Adrenal gland (tissue), 12 donors: ENCODE results near the gene TDRD12. TPM values are rescaled to one million over a fixed set of nuclear protein-coding genes. Genes with fewer than 3 reads are reported as not detected.
"Not testable (repeated sequence)": the region's sequence is repeated elsewhere in the genome, so short reads cannot be mapped to it uniquely, and the experiment has no call there.

ENCODE experiments used
- DNase-seq, 7 donors: peaks; one replicate each; pipeline ENCODE4 v3.0.0-alpha.2; 2019 to 2020
- H3K27ac ChIP-seq, 5 donors: fragments of 200-600 bp; sonication (generic) in 4 of 5; 1 replicate in 3 of 5; 2 replicates in 2 of 5; pipeline versions ENCODE4 v1.5.1 to v1.8.0; 2016 to 2020; ENCODE audit warnings: mild to moderate bottlenecking in 1 of 5
- H3K27me3 ChIP-seq: fragments of 200-600 bp; 2 replicates; pipeline ENCODE4 v1.8.0; 2021
- H3K36me3 ChIP-seq, 2 donors: fragments of 200-600 bp; replicated peaks in 1 of 2; 1 replicate in 1 of 2; 2 replicates in 1 of 2; pipeline versions ENCODE4 v1.5.1 to v1.8.0; 2018 to 2022
- H3K4me1 ChIP-seq, 2 donors: fragments of 200-600 bp; replicated peaks in 1 of 2; 1 replicate in 1 of 2; 2 replicates in 1 of 2; pipeline versions ENCODE4 v1.5.1 to v1.8.0; 2018 to 2021
- H3K4me3 ChIP-seq, 4 donors: fragments of 200-600 bp; sonication (generic) in 3 of 4; one replicate each; pipeline ENCODE4 v1.5.1; 2016 to 2018
- H3K9me3 ChIP-seq, 3 donors: fragments of 200-600 bp; sonication (generic) in 1 of 3; replicated peaks in 1 of 3; 1 replicate in 2 of 3; 2 replicates in 1 of 3; pipeline versions ENCODE4 v1.5.1 to v1.8.0; 2016 to 2021
- CTCF ChIP-seq, 6 experiments: fragments of 450-650 bp in 4 of 6; fragments of 200-600 bp in 2 of 6; sonication (generic) in 1 of 6; IDR thresholded peaks; 1 replicate in 5 of 6; 2 replicates in 1 of 6; pipeline versions ENCODE4 v1.5.1 to v1.8.0; 2016 to 2021; ENCODE audit warnings: antibody characterized with exemption in 6 of 6, mild to moderate bottlenecking in 2 of 6, moderate library complexity in 1 of 6
- POLR2A ChIP-seq, 2 donors: fragments of 450-650 bp; IDR thresholded peaks; one replicate each; pipeline ENCODE4 v1.6.1; 2017; ENCODE audit warnings: antibody characterized with exemption in 2 of 2, mild to moderate bottlenecking in 2 of 2, moderate library complexity in 1 of 2
- whole genome bisulfite sequencing, 4 donors: extraction: QIAGEN DNeasy Blood & Tissue Kit in 2 of 4; methylation state at CpG; one replicate each; pipeline versions ENCODE4 v1.1.5 to v1.1.7; 2013 to 2017; 5-methylcytosine and 5-hydroxymethylcytosine counted together
- intact Hi-C, 2 donors: fragments of 100-400 bp; cut with DNase I; formaldehyde crosslinking; loops; one replicate each; pipeline versions ENCODE4 v1.14.1 to v1.15.0; 2022 to 2023
- polyA plus RNA-seq, 3 donors: library from polyadenylated mRNA; stranded (reverse); fragments of 200-250 nt in 2 of 3; fragments of 350-450 nt in 1 of 3; fragmentation: Illumina TruSeq in 1 of 3; extraction: RNeasy Lipid Tissue Mini Kit (QIAGEN cat#74804) in 1 of 3; gene quantifications; one replicate each; pipeline ENCODE4 v1.2.3, GENCODE V29; 2013 to 2014
- total RNA-seq, 9 donors: library from RNA; depleted of rRNA in 4 of 9; stranded (reverse); fragments of >200 nt in 4 of 9; fragments of 120-200 nt in 1 of 9; fragmentation: NEBNext Ultra II Directional in 1 of 9; extraction: Animal tissue kit (Norgen Biotek cat#: 25700) in 1 of 9; gene quantifications; one replicate each; pipeline versions ENCODE4 v1.1.0 to v1.2.4, GENCODE V29; 2013 to 2023
- donor health status: healthy with polysubstance abuse.
- donor health status: Bipolar disorder and iron deficiency.
- donor health status: DM: yes; HTN: yes; CAD: no.
- donor health status: DM: no; HTN: no; CAD: no.
- donor health status: DM: no; HTN: no; CAD: no.
- donor health status: DM: yes; HTN: yes; CAD: no.

The TDRD12 gene
- total and polyA plus RNA-seq, 12 donors, result 0.08 to 3.7 (median 1.1) TPM; not detected in 2

DNA sequence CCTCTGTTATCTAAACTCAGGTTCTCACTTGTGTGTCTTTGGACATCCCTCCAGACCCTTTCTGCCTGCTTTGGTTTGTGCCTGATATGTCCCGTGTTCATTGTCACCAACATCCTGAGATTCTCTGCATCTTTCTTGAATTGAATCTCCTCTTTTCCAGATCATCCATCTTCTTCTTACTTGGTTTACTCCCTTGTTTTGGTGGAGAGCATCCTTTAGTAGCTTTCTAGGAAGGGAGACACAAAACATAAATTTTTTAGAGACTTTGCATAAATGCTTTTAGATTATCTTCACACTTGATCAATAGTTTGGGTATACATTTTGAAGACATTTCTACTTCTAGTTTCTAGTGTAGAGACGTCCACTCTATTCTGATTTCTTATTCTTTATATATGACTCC lies 61.7 kb downstream of the TDRD12 start:
- no peak for DNase-seq
- WGBS, 4 donors, result 89 to 98% (median 92%) methylated on average over 2 of the region's 2 CpGs
- no peak for TF ChIP-seq POLR2A (IDR thresholded peaks at IDR 0.05)
- no peak for TF ChIP-seq CTCF (IDR thresholded peaks at IDR 0.05)

DNA sequence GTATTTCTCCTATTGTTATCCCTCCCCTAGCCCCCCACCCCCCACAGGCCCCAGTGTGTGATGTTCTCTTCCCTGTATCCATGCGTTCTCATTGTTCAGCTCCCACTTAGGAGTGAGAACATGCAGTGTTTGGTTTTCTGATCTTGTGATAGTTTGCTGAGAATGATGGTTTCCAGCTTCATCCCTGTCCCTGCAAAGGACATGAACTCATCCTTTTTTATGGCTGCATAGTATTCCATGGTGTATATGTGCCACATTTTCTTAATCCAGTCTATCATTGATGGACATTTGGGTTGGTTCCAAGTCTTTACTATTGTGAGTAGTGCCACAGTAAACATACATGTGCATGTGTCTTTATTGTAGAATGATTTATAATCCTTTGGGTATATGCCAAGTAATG lies 62.5 kb downstream of the TDRD12 start:
- intact Hi-C loops, H3K27ac ChIP-seq, DNase-seq, H3K9me3 ChIP-seq, H3K36me3 ChIP-seq, H3K4me1 ChIP-seq, H3K4me3 ChIP-seq, H3K27me3 ChIP-seq: not testable (repeated sequence)
- WGBS, 4 donors, result 93 to 100% (median 98%) methylated on average over 1 of the region's 1 CpG

More for the DNA sequence above, 61.7 kb downstream of the TDRD12 start:
- no peaks in the 10 kb centered on the region for H3K9me3 ChIP-seq
- H3K4me1 ChIP-seq, result no peaks in the 10 kb centered on the region
- H3K27ac ChIP-seq, result no peak overlapping the region
- intact Hi-C loops, result no loop called here
- H3K27me3 ChIP-seq, result no peaks in the 10 kb centered on the region
- no peak overlapping the region for H3K4me3 ChIP-seq
- no peaks in the 10 kb centered on the region for H3K36me3 ChIP-seq

DNA sequence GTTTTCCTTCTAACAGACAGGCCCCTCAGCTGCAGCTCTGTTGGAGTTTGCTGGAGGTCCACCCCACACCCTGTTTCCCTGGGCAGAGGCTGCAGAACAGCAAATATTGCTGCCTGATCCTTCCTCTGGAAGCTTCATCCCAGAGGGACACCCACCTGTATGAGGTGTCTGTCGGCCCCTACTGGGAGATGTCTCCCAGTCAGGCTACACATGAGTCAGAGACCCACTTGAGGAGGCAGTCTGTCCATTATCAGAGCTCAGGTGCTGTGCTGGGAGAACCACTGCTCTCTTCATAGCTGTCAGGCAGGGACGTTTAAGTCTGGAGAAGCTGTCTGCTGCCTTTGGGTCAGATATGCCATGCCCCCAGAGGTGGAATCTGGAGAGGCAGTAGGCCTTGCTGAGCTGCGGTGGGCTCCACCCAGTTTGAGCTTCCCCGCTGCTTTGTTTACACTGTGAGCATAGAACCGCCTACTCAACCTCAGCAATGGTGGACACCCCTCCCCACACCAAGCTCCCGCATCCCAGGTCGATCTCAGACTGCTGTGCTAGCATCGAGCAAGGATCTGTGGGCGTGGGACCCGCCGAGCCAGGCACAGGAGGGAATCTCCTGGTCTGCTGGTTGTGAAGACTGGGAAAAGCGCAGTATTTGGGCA lies 67.7 kb downstream of the TDRD12 start:
- intact Hi-C loops, H3K27me3 ChIP-seq, DNase-seq, H3K4me3 ChIP-seq, H3K4me1 ChIP-seq, H3K36me3 ChIP-seq, H3K27ac ChIP-seq, H3K9me3 ChIP-seq: not testable (repeated sequence)
- 75 to 79% (median 77%) methylated on average over 7 to 12 of the region's 12 CpGs for WGBS, 4 donors

DNA sequence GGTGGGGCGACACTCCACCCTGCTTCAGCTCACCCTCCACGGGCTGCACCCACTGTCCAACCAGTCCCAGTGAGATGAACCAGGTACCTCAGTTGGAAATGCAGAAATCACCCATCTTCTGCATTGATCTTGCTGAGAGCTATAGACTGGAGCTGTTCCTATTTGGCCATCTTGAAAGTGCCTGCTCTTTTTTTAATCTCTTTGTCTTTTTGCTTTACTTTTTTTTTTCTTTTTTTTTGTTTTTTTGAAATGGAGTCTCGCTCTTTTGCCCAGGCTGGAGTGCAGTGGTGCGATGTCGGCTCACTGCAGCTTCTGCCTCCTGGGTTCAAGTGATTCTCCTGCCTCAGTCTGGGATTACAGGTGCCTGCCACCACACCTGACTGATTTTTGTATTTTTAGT lies 68.3 kb downstream of the TDRD12 start:
- H3K4me3 ChIP-seq, intact Hi-C loops, H3K4me1 ChIP-seq, H3K36me3 ChIP-seq, DNase-seq, H3K9me3 ChIP-seq, H3K27ac ChIP-seq, H3K27me3 ChIP-seq: not testable (repeated sequence)
- WGBS, 4 donors, result 88 to 98% (median 94%) methylated on average over 5 of the region's 5 CpGs

DNA sequence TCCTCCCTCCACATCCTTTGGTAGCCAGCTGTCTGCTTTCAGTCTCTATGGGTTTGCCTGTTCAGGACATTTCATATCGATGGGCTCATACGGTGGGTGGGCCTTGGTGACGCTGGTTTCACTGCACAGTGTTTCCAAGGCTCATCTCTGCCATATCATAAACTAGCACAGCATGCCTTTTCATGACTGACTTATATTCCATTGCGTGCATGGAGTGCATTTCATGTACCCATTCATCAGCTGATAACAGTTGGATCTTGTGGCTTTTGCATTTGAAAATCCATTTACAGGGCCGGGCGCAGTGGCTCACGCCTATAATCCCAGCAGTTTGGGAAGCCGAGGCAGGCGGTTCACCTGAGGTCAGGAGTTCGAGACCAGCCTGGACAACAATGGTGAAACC lies 69.9 kb downstream of the TDRD12 start:
- H3K27me3 ChIP-seq, result no peaks in the 10 kb centered on the region
- H3K9me3 ChIP-seq, result no peaks in the 10 kb centered on the region
- DNase-seq, result no peak
- no peak overlapping the region for H3K27ac ChIP-seq
- intact Hi-C loops, result no loop called here
- TF ChIP-seq POLR2A (IDR thresholded peaks at IDR 0.05), result no peak
- TF ChIP-seq CTCF (IDR thresholded peaks at IDR 0.05), result no peak
- no peaks in the 10 kb centered on the region for H3K36me3 ChIP-seq
- no peaks in the 10 kb centered on the region for H3K4me1 ChIP-seq
- H3K4me3 ChIP-seq, result no peak overlapping the region
- WGBS, 4 donors, result 91 to 97% (median 95%) methylated on average over 10 of the region's 10 CpGs

DNA sequence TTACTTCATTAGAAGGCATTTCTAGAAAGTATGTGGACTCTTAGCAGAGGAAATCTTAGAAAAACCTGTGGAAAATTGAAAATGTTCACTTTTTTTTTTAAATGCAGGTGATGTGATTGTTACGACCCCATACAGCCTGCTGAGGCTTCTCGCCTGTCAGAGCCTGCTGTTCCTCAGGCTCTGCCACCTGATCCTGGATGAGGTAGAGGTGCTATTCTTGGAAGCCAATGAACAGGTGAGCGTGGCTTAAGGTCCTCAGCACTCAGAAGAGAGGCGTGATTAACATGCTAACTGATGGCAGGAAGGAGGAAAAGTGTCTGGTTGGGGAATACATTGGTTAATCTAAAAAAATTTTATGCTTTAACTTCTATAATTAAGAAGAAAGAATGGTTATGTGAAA lies 78.6 kb downstream of the TDRD12 start:
- 87 to 98% (median 92%) methylated on average over 4 of the region's 4 CpGs for WGBS, 4 donors
- H3K9me3 ChIP-seq, result no peaks in the 10 kb centered on the region

More for the DNA sequence above, 78.6 kb downstream of the TDRD12 start:
- Histone ChIP-seq H3K36me3 (no peaks in the 10 kb centered on the region), H3K4me3 (no peak overlapping the region), H3K27ac (no peak overlapping the region), H3K4me1 (no peaks in the 10 kb centered on the region), H3K27me3 (no peaks in the 10 kb centered on the region)
- no peak for DNase-seq
- no peak for TF ChIP-seq POLR2A (IDR thresholded peaks at IDR 0.05)
- no peak for TF ChIP-seq CTCF (IDR thresholded peaks at IDR 0.05)
- intact Hi-C loops, result no loop called here
